ENCODE measurements around the gene GDI1. TPM values are rescaled to one million over a fixed set of nuclear protein-coding genes. Genes with fewer than 3 reads are reported as not detected.

Gene GDI1
- total RNA-seq, 1 experiment from 2014 or later: 116 TPM

- CTCF ChIA-PET: no interaction called here
Measured at GRCh38 chrX:154469880-154470279, 32.9 kb downstream of the GDI1 start.

GRCh38 chrX:154470434-154470833 is 33.5 kb downstream of the GDI1 start:
- Histone ChIP-seq H3K4me2 (no peak overlapping the region), H3K9me3 (ENCODE audit: insufficient read depth, low read depth) (no peaks in the 10 kb centered on the region), H3K4me3 (no peak overlapping the region), H3K4me1 (replicated peaks; ENCODE audit: insufficient read depth) (no peaks in the 10 kb centered on the region), H3K36me3 (ENCODE audit: low read depth) (no peaks in the 10 kb centered on the region), H3K27ac (no peak overlapping the region), H4K20me1 (ENCODE audit: insufficient read depth) (no peaks in the 10 kb centered on the region), H3K79me2 (ENCODE audit: low read depth) (no peaks in the 10 kb centered on the region), H3K9me2 (ENCODE audit: insufficient read depth) (no peaks in the 10 kb centered on the region), H2AFZ (no peak overlapping the region), H3F3A (ENCODE audit: insufficient read depth, low read depth) (no peaks in the 10 kb centered on the region), H3K27me3 (ENCODE audit: insufficient read depth, low read depth) (no peaks in the 10 kb centered on the region)
- ChIA-PET CTCF (no interaction called here), POLR2A (ENCODE audit: unreplicated experiment) (no interaction called here)
- intact Hi-C loops (cut with micrococcal nuclease; ENCODE audit: unreplicated experiment): no loop called here
- BruUV-seq (replicated peaks): no TSS peak
- TF ChIP-seq, protein P1, sequence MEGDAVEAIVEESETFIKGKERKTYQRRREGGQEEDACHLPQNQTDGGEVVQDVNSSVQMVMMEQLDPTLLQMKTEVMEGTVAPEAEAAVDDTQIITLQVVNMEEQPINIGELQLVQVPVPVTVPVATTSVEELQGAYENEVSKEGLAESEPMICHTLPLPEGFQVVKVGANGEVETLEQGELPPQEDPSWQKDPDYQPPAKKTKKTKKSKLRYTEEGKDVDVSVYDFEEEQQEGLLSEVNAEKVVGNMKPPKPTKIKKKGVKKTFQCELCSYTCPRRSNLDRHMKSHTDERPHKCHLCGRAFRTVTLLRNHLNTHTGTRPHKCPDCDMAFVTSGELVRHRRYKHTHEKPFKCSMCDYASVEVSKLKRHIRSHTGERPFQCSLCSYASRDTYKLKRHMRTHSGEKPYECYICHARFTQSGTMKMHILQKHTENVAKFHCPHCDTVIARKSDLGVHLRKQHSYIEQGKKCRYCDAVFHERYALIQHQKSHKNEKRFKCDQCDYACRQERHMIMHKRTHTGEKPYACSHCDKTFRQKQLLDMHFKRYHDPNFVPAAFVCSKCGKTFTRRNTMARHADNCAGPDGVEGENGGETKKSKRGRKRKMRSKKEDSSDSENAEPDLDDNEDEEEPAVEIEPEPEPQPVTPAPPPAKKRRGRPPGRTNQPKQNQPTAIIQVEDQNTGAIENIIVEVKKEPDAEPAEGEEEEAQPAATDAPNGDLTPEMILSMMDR (conservative IDR thresholded peaks at IDR 0.05): no peak
- DNase-seq: no peak

More at GRCh38 chrX:154469880-154470279, 32.9 kb downstream of the GDI1 start:
- no peak for TF ChIP-seq EZH2 (IDR thresholded peaks at IDR 0.05; ENCODE audit: low read depth)
- TF ChIP-seq, protein P1 (conservative IDR thresholded peaks at IDR 0.05): no peak
- Histone ChIP-seq H4K20me1 (ENCODE audit: insufficient read depth) (no peaks in the 10 kb centered on the region), H3K9me2 (ENCODE audit: insufficient read depth) (no peaks in the 10 kb centered on the region), H3K27ac (no peak overlapping the region), H3K9me3 (ENCODE audit: insufficient read depth, low read depth) (no peaks in the 10 kb centered on the region), H3K36me3 (ENCODE audit: low read depth) (no peaks in the 10 kb centered on the region), H3F3A (ENCODE audit: insufficient read depth, low read depth) (no peaks in the 10 kb centered on the region), H3K4me3 (no peak overlapping the region), H3K4me2 (no peak overlapping the region), H3K27me3 (ENCODE audit: insufficient read depth, low read depth) (no peaks in the 10 kb centered on the region), H2AFZ (no peak overlapping the region), H3K79me2 (ENCODE audit: low read depth) (no peaks in the 10 kb centered on the region), H3K4me1 (replicated peaks; ENCODE audit: insufficient read depth) (no peaks in the 10 kb centered on the region)
- DNase-seq: no peak
- POLR2A ChIA-PET (ENCODE audit: unreplicated experiment): no interaction called here
- no TSS peak for BruUV-seq (replicated peaks)
- intact Hi-C loops (cut with micrococcal nuclease; ENCODE audit: unreplicated experiment): no loop called here

DNA sequence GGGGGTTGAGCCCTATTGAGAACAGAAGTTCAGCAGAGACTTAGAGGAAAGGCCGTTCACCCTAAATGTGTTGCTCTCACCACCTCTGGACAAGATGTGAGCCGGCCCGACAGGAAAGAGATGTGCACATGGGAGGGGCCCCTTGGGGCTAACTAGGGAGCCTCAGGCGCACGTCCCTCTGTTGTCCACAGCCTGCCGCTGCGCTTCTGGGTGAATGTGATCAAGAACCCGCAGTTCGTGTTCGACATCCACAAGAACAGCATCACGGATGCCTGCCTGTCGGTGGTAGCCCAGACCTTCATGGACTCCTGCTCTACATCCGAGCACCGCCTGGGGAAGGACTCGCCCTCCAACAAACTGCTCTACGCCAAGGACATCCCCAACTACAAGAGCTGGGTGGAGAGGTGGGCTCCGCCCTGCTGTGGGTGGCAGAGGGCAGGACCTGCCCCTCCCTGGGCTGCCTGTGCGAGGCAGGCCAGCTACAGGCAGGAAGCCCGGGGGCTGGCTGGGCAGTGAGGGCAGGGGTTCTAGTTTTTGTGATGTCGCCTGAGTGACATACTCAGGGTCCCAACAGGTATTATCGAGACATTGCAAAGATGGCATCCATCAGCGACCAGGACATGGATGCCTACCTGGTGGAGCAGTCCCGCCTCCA is 34.1 kb downstream of the GDI1 start:
- H3K4me3 ChIP-seq: no peak overlapping the region
- H3K4me2 ChIP-seq: no peak overlapping the region
- no TSS peak for BruUV-seq (replicated peaks)
- H3F3A ChIP-seq (ENCODE audit: insufficient read depth, low read depth): no peaks in the 10 kb centered on the region
- H2AFZ ChIP-seq: no peak overlapping the region
- H3K27me3 ChIP-seq (ENCODE audit: insufficient read depth, low read depth): no peaks in the 10 kb centered on the region
- no peaks in the 10 kb centered on the region for H3K4me1 ChIP-seq (replicated peaks; ENCODE audit: insufficient read depth)
- H4K20me1 ChIP-seq (ENCODE audit: insufficient read depth): no peaks in the 10 kb centered on the region
- no peak overlapping the region for H3K27ac ChIP-seq
- no peaks in the 10 kb centered on the region for H3K36me3 ChIP-seq (ENCODE audit: low read depth)
- H3K9me2 ChIP-seq (ENCODE audit: insufficient read depth): no peaks in the 10 kb centered on the region
- no peaks in the 10 kb centered on the region for H3K79me2 ChIP-seq (ENCODE audit: low read depth)
- H3K9me3 ChIP-seq (ENCODE audit: insufficient read depth, low read depth): no peaks in the 10 kb centered on the region
- DNase-seq: no peak
- intact Hi-C loops (cut with micrococcal nuclease; ENCODE audit: unreplicated experiment): no loop called here
- no peak for TF ChIP-seq EZH2 (IDR thresholded peaks at IDR 0.05; ENCODE audit: low read depth)
- TF ChIP-seq, protein P1 (conservative IDR thresholded peaks at IDR 0.05): no peak
- CTCF ChIA-PET: no interaction called here
- POLR2A ChIA-PET (ENCODE audit: unreplicated experiment): no interaction called here

All from PC-9 (cell line).